ENCODE data around the gene SLC35F1.

Gene SLC35F1

GRCh38 chr6:118220429-118221128, 313.5 kb downstream of the SLC35F1 start:
- Histone ChIP-seq H3K27me3 (replicated peaks; ENCODE audit: control insufficient read depth, insufficient read depth, low read length, poor library complexity, severe bottlenecking) (no peaks in the 10 kb centered on the region), H3K4me3 (ENCODE audit: insufficient read depth, low read depth, low read length, poor library complexity, severe bottlenecking) (no peak overlapping the region), H3K9me3 (ENCODE audit: control insufficient read depth, low read length) (no peaks in the 10 kb centered on the region), H3K4me1 (ENCODE audit: control insufficient read depth, insufficient read depth, low read length, poor library complexity, severe bottlenecking) (no peaks in the 10 kb centered on the region), H3K36me3 (ENCODE audit: control insufficient read depth, insufficient read depth, low read length) (no peaks in the 10 kb centered on the region), H3K27ac (ENCODE audit: insufficient read depth, low read length, poor library complexity, severe bottlenecking) (no peak overlapping the region)
- DNase-seq = no peak

DNA sequence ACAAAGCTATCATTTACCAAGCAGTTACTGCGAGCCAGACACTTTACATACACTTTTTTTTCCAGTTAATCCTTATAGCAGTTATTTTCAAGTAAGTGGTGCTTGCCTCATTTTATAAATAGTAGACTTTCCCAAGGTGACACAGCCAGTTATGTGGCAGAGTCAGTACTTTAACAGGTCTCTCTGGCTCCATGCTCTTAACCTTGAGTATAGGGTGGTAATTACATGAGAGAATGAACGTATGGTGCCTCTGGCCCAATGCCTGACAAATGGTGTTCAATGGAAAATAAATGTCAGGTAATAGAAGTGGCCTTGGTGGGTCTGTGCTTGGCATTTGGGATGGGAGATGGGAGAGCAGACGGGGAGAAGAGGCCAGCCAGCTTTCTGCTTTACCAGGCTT, 316.3 kb downstream of the SLC35F1 start:
- Histone ChIP-seq H3K4me3 (ENCODE audit: insufficient read depth, low read depth, low read length, poor library complexity, severe bottlenecking) (no peak overlapping the region), H3K9me3 (ENCODE audit: control insufficient read depth, low read length) (no peaks in the 10 kb centered on the region), H3K27ac (ENCODE audit: insufficient read depth, low read length, poor library complexity, severe bottlenecking) (no peak overlapping the region), H3K36me3 (ENCODE audit: control insufficient read depth, insufficient read depth, low read length) (no peaks in the 10 kb centered on the region), H3K27me3 (replicated peaks; ENCODE audit: control insufficient read depth, insufficient read depth, low read length, poor library complexity, severe bottlenecking) (no peaks in the 10 kb centered on the region), H3K4me1 (ENCODE audit: control insufficient read depth, insufficient read depth, low read length, poor library complexity, severe bottlenecking) (no peaks in the 10 kb centered on the region)
- DNase-seq = no peak

- Histone ChIP-seq H3K9me3 (ENCODE audit: control insufficient read depth, low read length) (no peaks in the 10 kb centered on the region), H3K27me3 (replicated peaks; ENCODE audit: control insufficient read depth, insufficient read depth, low read length, poor library complexity, severe bottlenecking) (no peaks in the 10 kb centered on the region), H3K4me3 (ENCODE audit: insufficient read depth, low read depth, low read length, poor library complexity, severe bottlenecking) (no peak overlapping the region), H3K36me3 (ENCODE audit: control insufficient read depth, insufficient read depth, low read length) (no peaks in the 10 kb centered on the region), H3K4me1 (ENCODE audit: control insufficient read depth, insufficient read depth, low read length, poor library complexity, severe bottlenecking) (no peaks in the 10 kb centered on the region), H3K27ac (ENCODE audit: insufficient read depth, low read length, poor library complexity, severe bottlenecking) (no peak overlapping the region)
- DNase-seq = no peak
These were observed 321.8 kb downstream of the SLC35F1 start for GRCh38 chr6:118228886-118229285.

GRCh38 chr6:118240878-118241528, 333.9 kb downstream of the SLC35F1 start:
- no peak overlapping the region for H3K27ac ChIP-seq (ENCODE audit: insufficient read depth, low read length, poor library complexity, severe bottlenecking)
- H3K27me3 ChIP-seq (replicated peaks; ENCODE audit: control insufficient read depth, insufficient read depth, low read length, poor library complexity, severe bottlenecking) = no peaks in the 10 kb centered on the region
- no peaks in the 10 kb centered on the region for H3K9me3 ChIP-seq (ENCODE audit: control insufficient read depth, low read length)

DNA sequence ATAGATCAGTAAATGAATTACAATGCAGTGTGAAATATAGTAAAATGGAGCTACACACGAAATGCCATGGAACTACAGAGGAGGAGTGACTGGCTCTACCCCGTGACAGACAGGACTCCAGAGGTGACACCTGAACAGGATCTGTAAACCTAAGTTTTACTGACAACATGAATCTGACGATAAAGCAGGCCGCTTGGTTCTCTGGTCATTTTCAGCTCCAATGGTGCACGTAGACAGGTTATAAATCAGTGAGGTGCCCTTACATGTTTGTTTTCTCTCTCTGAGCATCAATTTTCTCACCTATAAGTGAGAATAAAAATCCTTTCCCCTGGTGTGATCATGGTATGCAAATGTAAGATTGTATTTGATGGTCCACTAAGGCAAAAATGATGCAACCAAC, 339.3 kb downstream of the SLC35F1 start:
- no peaks in the 10 kb centered on the region for H3K4me1 ChIP-seq (ENCODE audit: control insufficient read depth, insufficient read depth, low read length, poor library complexity, severe bottlenecking)
- H3K4me3 ChIP-seq (ENCODE audit: insufficient read depth, low read depth, low read length, poor library complexity, severe bottlenecking) = no peak overlapping the region
- no peak overlapping the region for H3K27ac ChIP-seq (ENCODE audit: insufficient read depth, low read length, poor library complexity, severe bottlenecking)
- H3K9me3 ChIP-seq (ENCODE audit: control insufficient read depth, low read length) = no peaks in the 10 kb centered on the region
- no peaks in the 10 kb centered on the region for H3K36me3 ChIP-seq (ENCODE audit: control insufficient read depth, insufficient read depth, low read length)
- no peaks in the 10 kb centered on the region for H3K27me3 ChIP-seq (replicated peaks; ENCODE audit: control insufficient read depth, insufficient read depth, low read length, poor library complexity, severe bottlenecking)
- no peak for DNase-seq

More at GRCh38 chr6:118240878-118241528, 333.9 kb downstream of the SLC35F1 start:
- Histone ChIP-seq H3K36me3 (ENCODE audit: control insufficient read depth, insufficient read depth, low read length) (no peaks in the 10 kb centered on the region), H3K4me1 (ENCODE audit: control insufficient read depth, insufficient read depth, low read length, poor library complexity, severe bottlenecking) (no peaks in the 10 kb centered on the region), H3K4me3 (ENCODE audit: insufficient read depth, low read depth, low read length, poor library complexity, severe bottlenecking) (no peak overlapping the region)
- DNase-seq = no peak

GRCh38 chr6:118248171-118248570, 341.1 kb downstream of the SLC35F1 start:
- Histone ChIP-seq H3K4me3 (ENCODE audit: insufficient read depth, low read depth, low read length, poor library complexity, severe bottlenecking) (no peak overlapping the region), H3K27me3 (replicated peaks; ENCODE audit: control insufficient read depth, insufficient read depth, low read length, poor library complexity, severe bottlenecking) (no peaks in the 10 kb centered on the region), H3K36me3 (ENCODE audit: control insufficient read depth, insufficient read depth, low read length) (no peaks in the 10 kb centered on the region), H3K9me3 (ENCODE audit: control insufficient read depth, low read length) (no peaks in the 10 kb centered on the region), H3K27ac (ENCODE audit: insufficient read depth, low read length, poor library complexity, severe bottlenecking) (no peak overlapping the region), H3K4me1 (ENCODE audit: control insufficient read depth, insufficient read depth, low read length, poor library complexity, severe bottlenecking) (no peaks in the 10 kb centered on the region)
- no peak for DNase-seq

GRCh38 chr6:118249680-118250079, 342.6 kb downstream of the SLC35F1 start:
- no peaks in the 10 kb centered on the region for H3K27me3 ChIP-seq (replicated peaks; ENCODE audit: control insufficient read depth, insufficient read depth, low read length, poor library complexity, severe bottlenecking)
- H3K36me3 ChIP-seq (ENCODE audit: control insufficient read depth, insufficient read depth, low read length) = no peaks in the 10 kb centered on the region
- H3K9me3 ChIP-seq (ENCODE audit: control insufficient read depth, low read length) = no peaks in the 10 kb centered on the region
- no peak overlapping the region for H3K4me3 ChIP-seq (ENCODE audit: insufficient read depth, low read depth, low read length, poor library complexity, severe bottlenecking)
- DNase-seq = no peak
- no peak overlapping the region for H3K27ac ChIP-seq (ENCODE audit: insufficient read depth, low read length, poor library complexity, severe bottlenecking)
- H3K4me1 ChIP-seq (ENCODE audit: control insufficient read depth, insufficient read depth, low read length, poor library complexity, severe bottlenecking) = no peaks in the 10 kb centered on the region

DNA sequence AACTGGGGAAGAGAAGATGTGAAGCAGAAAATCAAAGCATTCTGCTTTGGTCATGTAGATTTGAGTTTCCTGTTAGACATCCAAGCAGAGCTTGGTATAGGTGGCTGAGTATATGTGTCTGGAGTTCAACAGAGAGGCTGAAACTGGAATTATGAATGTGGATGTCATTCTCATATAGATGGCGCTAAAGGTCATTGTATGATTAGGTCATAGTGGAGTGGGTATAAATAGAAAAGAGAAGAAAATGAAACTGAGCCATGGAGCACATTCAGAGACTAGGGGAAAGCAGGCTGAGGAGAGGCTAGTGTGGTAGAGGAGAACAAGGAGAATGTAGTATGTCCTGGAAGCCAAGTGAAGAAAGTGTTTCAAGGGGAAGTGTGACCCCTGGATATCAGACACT, 345.4 kb downstream of the SLC35F1 start:
- DNase-seq = no peak
- no peak overlapping the region for H3K4me3 ChIP-seq (ENCODE audit: insufficient read depth, low read depth, low read length, poor library complexity, severe bottlenecking)
- H3K27me3 ChIP-seq (replicated peaks; ENCODE audit: control insufficient read depth, insufficient read depth, low read length, poor library complexity, severe bottlenecking) = no peaks in the 10 kb centered on the region
- no peaks in the 10 kb centered on the region for H3K4me1 ChIP-seq (ENCODE audit: control insufficient read depth, insufficient read depth, low read length, poor library complexity, severe bottlenecking)
- H3K36me3 ChIP-seq (ENCODE audit: control insufficient read depth, insufficient read depth, low read length) = no peaks in the 10 kb centered on the region
- H3K9me3 ChIP-seq (ENCODE audit: control insufficient read depth, low read length) = no peaks in the 10 kb centered on the region
- no peak overlapping the region for H3K27ac ChIP-seq (ENCODE audit: insufficient read depth, low read length, poor library complexity, severe bottlenecking)

DNA sequence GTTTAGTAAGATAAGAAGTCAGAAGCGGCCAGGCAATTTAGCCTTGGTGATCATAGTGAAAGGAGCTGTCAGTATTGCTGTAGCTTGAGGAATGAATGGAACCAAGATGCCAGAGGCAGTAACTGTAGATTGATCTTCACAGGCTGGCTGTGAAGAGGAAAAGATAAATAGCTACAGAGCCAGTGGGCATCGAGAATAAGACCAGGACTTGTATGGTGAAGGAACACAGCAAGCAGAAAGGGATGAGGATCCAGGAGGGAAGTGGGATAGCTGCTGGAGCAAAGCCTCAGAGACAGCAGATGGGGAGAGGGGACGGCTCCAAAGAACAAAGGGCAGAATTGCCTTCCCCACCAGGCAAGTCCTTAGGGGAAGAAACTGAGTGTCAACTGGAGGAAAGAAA, 346.7 kb downstream of the SLC35F1 start:
- H3K27me3 ChIP-seq (replicated peaks; ENCODE audit: control insufficient read depth, insufficient read depth, low read length, poor library complexity, severe bottlenecking) = no peaks in the 10 kb centered on the region
- H3K36me3 ChIP-seq (ENCODE audit: control insufficient read depth, insufficient read depth, low read length) = no peaks in the 10 kb centered on the region
- no peaks in the 10 kb centered on the region for H3K9me3 ChIP-seq (ENCODE audit: control insufficient read depth, low read length)
- no peak overlapping the region for H3K4me3 ChIP-seq (ENCODE audit: insufficient read depth, low read depth, low read length, poor library complexity, severe bottlenecking)
- no peak for DNase-seq
- no peak overlapping the region for H3K27ac ChIP-seq (ENCODE audit: insufficient read depth, low read length, poor library complexity, severe bottlenecking)
- H3K4me1 ChIP-seq (ENCODE audit: control insufficient read depth, insufficient read depth, low read length, poor library complexity, severe bottlenecking) = no peaks in the 10 kb centered on the region

GRCh38 chr6:118260833-118261232, 353.8 kb downstream of the SLC35F1 start:
- no peak for DNase-seq
- H3K27ac ChIP-seq (ENCODE audit: insufficient read depth, low read length, poor library complexity, severe bottlenecking) = no peak overlapping the region
- no peaks in the 10 kb centered on the region for H3K27me3 ChIP-seq (replicated peaks; ENCODE audit: control insufficient read depth, insufficient read depth, low read length, poor library complexity, severe bottlenecking)
- no peak overlapping the region for H3K4me3 ChIP-seq (ENCODE audit: insufficient read depth, low read depth, low read length, poor library complexity, severe bottlenecking)
- H3K36me3 ChIP-seq (ENCODE audit: control insufficient read depth, insufficient read depth, low read length) = no peaks in the 10 kb centered on the region
- no peaks in the 10 kb centered on the region for H3K9me3 ChIP-seq (ENCODE audit: control insufficient read depth, low read length)
- no peaks in the 10 kb centered on the region for H3K4me1 ChIP-seq (ENCODE audit: control insufficient read depth, insufficient read depth, low read length, poor library complexity, severe bottlenecking)
